ENCODE results near the gene FGF22. TPM values are rescaled to one million over a fixed set of nuclear protein-coding genes. Genes with fewer than 3 reads are reported as not detected.
"Not testable (repeated sequence)": the region's sequence is repeated elsewhere in the genome, so short reads cannot be mapped to it uniquely, and the experiment has no call there.

The FGF22 gene
- total RNA-seq, 1 experiment from 2014 or later = 0.36 TPM

DNA sequence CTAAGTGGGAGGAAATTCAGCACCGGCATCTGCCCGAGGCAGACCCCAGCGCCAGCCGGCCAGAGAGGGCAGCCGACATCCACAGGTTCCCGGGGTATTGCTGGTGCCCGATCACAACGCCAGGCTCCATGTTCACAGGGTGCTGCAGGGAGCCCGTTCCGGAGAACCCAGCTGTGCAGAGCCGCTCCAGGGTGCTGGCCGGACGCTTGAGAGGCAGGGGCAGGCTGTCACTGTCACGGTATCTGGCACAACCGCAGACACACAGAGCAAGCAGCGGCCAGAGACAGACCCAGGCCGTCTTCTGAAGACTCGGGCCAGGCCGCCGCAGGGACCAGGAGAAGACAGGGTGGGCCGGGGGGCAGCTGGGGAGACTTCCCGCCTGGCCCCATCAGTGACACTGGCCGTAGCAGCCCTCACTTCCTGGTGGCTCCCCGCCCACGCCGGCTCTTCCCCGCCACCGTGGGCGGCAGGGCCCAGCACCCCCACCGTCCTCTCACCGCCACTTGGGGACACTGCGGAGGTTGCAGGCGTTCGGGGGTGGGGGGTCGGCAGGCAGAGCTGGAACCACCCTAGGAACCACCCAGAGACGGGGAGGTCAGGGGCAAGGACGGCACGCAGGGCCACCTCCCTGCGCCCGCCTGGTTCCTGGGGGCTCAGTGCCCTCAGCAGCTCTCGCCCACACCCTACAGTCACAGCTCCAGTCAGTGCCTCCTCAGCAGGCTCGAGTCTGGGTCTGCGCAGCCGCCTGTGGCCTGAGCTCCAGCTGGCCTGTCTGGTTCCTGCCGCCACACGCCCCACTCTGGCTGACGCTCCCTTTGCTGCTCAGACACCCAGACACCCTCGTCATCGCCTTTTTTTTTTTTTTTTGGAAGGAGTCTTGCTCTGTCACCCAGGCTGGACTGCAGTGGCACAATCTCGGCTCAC lies 19.5 kb downstream of the FGF22 start:
- peak; percentile 47 for DNase-seq (ENCODE audit: low spot score)

DNA sequence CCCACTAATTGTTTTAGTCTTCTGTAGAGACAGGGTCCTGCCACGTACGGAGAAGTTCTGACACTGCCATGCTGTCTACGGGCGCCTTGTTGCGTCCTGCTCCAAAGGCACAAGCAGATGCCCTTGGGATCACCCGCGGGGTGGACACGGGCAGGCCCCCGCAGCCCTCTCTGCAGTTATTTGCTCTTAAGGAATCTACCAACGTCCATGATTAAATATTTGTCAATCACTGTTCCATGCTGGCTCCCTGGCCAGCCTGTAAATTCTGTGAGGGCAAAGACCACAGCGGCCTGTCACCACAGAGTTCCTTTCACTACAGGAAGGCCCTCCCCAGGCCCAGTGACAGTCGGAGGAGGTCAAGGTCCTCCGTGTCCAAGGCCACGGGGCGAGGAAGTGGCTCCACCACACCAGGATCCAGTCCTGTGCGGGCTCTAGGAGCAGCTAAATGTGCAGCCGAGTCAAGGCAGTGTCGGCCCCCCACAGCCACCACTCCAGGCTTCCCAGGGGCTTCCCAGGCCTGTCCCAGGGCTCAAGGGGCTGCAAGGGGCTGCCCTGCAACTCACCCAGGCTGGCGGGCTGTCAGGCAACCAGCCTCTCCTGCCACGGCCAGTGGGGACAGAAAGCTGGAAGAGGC lies 21.2 kb downstream of the FGF22 start:
- peak; percentile 13 for DNase-seq (ENCODE audit: low spot score)

DNA sequence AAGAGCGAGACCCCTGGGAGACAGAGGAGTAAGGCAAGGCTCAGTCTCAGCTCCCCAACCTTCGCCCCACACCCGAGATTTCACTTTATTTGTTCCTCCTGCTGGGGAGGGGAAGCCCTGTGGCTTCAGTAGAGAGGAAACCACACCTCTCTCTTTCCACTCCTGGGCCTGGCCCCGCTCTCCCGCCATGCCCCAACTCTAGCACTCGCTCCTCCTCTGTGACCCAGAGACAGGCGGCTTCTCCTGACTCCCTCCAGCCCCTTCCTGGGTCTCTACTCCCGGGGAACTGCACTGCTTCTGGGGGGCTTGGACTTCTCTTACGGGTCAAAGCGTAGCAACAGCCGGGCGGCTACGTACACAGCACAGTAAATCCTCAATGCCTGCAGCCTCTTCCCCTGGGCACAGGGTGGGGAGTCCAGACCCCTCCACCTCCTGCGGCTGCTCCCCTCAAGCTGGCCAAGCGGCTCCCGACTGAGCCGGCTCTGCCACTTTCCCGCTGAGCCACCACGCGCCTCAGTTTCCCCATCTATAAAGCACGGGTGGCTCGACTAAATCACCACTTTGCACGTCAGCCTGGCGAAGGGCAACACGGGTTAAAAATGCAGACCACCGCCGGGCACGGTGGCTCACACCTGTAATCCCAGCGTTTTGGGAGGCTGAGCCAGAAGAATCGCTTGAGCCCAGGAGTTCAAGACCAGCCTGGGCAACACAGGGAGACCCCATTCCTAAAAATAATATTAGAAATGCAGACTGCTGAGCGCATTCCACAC lies 21.9 kb downstream of the FGF22 start:
- DNase-seq (ENCODE audit: low spot score) = no peak

DNA sequence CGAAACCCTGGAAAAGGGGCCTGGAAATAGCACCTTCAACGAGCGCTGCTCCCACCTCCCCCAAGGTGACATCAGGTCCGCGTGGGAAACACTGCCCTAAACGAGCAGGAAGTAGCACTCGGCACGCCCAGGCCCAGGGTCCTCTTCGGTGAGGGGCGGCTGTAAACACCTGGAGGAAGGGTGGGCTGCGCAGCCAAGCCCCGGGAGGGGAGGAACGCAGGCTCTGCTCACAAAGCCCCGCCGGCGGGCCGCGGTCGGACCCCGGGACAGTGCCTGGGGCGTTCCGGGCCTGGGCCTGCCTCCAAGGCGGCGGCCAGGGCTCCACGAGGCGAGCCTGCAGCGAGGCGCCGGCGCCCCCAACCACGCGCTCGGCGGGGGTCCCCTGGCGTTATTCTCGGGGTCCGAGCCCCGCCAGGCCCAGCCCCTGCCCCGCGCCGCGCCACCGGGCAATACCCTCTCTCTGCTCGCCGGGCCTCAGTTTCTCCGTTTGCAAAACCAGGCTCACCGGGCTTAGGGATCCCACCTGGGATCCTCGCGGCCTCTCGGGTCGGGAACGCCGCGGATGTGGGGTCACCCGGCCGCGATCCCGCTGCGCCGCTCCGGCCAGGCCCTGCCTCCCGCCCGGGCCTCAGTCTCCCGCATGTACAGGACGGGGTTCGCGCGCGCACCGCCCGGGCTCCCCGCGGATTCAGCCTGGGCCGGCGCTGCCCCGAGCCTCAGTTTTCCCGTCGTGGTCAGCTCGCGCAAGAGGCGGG lies 22.7 kb downstream of the FGF22 start:
- peak; percentile 38 for DNase-seq (ENCODE audit: low spot score)

DNA sequence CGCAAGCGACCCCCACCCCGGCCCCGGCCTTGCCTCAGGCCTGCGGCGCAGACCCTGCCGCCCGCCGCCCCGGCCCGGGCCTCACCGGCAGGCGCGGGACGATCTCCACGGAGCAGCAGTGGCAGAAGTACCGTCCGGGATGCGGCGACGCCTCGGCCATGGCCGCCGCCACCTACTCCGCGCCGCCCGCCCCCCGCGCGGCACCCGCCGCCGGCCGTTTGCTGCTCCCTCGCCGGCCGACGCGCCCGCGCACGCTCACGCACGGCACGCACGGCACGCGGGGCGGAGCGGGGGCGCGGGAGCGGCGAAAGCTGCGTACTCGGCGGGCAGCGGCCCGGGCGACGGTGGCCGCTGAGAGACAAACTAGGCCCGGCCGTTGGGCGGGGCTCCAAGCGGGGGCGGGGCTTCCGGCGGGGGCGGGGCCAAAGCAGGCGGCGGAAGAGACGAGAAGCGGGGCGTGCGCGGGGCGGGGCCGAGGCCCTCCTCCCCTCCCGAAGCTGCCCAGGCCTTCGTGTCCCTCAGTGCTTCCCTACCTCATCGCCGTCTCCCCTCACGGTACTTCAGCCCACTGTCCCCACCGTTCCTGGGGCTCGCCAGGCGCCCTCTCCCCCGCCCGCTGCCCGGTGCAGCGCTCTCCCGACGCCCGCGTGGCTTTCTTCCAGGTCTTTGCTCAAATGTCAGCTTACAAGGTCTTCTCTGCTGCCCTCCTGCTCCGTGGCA lies 23.4 kb downstream of the FGF22 start, which contains the start of gene RNF126:
RNF126 (minus strand) TSS at position 253 of the 720 bp plus-strand sequence; CDS start at position 160, 93 bp downstream.
- peak; percentile 81 for DNase-seq (ENCODE audit: low spot score)

DNA sequence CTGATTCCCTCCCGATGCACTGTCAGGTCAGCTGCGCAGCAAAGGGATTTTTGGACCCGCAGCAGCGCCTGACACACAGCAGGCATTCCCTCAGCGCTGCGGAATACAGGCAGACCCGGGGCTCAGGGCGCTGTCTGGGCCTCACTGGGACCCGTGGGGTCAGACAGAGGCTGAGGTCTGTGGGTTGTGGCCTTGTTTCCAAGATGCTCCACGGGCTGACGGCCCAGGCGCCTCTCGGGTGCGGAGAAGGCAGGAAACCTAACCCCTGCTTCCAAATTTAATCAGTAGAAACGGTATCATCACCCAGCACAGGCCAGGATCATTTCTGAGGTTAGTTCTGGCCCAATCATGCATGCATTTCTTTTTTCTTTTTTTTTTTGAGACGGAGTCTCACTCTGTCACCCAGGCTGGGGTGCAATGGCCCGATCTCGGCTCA lies 24.0 kb downstream of the FGF22 start:
- DNase-seq (ENCODE audit: low spot score) = no peak

DNA sequence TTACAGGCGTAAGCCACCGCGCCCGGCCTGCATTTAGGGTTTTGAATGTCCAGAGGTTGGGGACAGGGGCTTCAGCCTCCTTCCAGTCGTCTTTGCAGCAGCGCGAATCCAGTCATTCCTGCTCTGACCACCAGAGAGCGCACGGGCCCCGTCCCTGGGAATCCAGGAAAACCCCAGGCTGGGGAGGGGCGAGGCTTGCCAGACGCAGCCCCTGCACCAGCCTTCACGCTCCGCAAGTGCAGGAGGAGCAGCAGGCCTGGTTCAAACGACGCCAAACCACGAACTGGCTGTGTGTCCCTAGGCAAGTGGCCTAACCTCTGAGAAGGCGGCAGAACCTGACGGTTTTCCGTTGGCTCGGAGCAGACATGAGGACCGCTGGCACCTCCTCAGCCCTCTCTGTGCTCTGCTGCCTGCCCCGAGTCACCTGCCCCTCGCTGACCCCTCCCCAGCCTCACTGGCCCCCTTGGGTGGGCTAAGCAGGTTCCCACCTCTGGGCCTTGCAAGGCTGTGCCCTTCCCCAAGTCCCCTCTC lies 25.3 kb downstream of the FGF22 start:
- DNase-seq (ENCODE audit: low spot score) = peak; percentile 71

DNA sequence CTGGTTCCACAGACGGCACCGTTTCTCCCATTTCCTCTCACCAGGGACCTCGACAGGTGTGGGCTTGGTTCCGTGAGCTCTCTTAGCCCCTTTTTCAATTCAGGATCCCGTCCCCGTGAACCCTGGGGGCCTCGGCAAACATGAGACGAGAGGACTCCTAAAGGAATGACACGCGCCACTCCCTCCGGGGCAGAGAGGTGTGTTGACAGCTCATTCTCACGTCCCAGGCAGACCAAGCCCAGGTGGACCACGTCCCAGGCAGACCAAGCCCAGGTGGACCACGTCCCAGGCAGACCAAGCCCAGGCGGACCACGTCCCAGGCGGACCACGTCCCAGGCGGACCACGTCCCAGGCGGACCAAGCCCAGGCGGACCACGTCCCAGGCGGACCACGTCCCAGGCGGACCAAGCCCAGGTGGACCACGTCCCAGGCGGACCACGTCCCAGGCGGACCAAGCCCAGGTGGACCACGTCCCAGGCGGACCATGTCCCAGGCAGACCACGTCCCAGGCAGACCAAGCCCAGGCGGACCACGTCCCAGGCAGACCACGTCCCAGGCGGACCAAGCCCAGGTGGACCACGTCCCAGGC lies 27.4 kb downstream of the FGF22 start:
- DNase-seq (ENCODE audit: low spot score) = not testable (repeated sequence)

DNA sequence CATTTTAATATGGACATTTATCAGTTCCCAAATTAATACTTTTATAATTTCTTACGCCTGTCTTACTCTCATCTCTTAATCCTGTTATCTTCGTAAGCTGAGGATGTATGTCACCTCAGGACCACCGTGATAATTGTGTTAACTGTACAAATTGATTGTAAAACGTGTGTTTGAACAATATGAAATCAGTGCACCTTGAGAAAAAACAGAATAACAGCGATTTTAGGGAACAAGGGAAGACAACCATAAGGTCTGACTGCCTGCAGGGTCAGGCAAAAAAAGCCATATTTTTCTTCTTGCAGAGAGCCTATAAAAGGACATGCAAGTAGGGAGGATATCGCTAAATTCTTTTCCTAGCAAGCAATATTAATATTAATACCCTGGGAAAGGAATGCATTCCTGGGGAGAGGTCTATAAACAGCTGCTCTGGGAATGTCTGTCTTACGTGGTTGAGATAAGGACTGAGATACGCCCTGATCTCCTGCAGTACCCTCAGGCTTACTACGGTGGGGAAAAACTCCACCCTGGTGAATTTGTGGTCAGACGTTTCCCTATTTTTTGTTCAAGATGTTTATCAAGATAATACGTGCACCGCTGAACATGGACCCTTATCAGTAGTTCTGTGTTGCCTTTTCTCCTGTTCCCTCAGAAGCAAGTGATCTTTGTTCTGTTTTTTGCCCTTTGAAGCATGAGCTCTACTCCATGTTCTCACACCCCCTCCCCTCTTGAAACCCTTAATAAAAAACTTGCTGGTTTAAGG lies 29.2 kb downstream of the FGF22 start:
- not testable (repeated sequence) for DNase-seq (ENCODE audit: low spot score)

DNA sequence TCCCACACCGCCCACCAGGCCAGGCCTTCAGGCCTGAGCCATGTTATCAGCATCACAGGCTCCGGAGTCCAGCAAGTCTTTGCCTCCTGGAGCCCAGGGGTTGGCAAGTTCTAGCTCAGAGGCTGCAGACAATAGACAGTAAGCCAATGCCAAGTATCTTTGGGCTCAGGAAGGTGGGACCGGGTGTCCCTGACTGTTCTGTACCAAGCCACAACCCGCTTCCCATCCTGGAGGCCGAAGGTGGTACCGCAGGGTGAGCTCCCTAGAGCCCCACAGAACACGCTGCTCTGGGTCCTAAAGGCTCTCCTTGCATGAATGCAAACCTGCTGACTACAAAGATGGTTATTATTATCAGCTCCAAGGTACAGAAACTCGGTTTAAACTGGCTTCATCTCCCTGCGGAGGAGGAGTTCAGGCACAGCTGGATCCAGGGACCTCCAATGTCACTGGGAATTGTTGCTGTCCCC lies 31.0 kb downstream of the FGF22 start:
- no peak for DNase-seq (ENCODE audit: low spot score)

DNA sequence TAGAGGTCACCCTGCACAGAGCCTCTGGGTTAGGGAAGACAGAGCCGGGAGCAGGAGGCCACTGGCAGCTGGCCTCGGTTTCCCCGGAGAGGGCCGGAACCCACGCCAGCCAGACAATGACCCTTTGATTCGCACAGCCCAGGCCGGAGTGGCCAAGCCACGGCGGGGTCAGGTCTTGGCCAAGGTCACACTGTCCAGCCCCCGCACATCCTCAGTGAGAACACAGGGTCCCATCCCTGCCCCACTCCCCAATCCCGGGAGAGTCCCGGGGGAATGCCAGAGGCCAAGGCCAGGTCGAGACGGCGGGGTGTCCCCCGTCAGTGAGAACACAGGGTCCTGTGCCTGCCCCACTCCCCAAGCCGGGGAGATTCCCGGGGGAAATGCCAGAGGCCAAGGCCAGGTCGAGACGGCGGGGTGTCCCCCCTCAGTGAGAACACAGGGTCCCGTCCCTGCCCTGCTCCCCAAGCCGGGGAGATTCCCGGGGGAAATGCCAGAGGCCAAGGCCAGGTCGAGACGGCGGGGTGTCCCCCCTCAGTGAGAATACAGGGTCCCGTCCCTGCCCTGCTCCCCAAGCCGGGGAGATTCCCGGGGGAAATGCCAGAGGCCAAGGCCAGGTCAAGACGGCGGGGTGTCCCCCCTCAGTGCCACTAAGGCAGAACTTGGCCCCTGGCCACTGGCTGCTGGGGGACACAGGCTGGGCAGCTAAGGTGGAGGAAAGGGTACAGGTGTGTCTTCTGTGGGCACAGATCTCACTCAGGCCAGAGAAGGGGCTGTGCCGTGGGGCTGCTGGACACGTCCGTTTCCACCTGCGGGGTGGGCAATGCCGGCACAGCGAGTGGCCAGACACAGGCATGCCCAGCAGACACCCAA lies 34.8 kb downstream of the FGF22 start:
- DNase-seq (ENCODE audit: low spot score) = no peak

DNA sequence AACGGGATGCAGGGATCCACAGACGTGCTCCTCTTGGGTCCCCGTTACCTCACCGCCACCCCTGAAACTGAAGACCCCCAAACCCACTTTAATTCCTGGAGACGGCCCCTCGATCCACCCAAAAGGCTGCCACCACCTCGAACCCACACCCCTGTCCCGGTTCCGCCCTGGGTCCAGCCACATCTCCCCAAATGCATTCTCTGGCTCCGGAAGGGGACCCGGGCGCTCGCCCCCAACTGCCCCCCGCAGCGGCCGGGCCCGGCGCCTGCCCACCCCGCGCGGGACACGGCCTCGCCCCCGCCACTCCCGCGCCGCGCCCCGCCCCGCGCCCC lies 36.3 kb downstream of the FGF22 start:
- DNase-seq (ENCODE audit: low spot score) = no peak

DNA sequence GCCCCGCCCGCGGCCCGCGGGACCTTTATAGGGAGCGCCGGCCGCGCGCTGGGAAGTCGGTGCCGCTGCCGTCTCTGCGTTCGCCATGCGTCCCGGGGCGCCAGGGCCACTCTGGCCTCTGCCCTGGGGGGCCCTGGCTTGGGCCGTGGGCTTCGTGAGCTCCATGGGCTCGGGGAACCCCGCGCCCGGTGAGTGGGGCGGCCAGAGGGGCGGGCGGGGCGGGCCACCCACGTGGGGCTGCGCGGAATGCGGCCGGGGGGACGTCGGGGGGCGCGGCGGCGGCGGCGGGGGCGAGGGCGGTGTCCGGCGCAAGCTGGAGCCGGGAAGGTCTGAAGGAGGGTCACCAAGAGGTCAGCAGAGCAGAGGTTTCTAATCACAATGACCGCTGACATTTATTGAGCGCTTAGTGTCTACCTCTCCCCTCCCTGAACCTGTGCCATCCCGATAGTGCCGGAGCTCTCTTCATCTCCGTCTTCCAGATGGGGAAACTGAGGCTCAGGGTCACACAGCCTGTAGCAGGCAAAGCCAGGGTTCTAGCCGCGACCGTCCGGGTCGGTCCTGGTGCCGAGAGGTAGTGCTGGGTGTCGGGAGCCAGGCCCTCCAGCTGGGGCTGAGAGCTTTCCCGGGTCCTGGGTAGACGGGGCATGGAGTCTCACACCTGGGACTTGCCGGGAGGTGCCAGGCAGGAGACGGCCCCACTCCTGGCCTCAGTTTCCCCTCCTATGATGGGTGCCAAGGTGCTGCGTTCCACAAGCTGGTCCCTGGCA lies 36.8 kb downstream of the FGF22 start, which contains the start of gene FSTL3:
FSTL3 (plus strand) TSS at position 54 of the 767 bp plus-strand sequence; CDS start at position 86, 32 bp downstream.
- no peak for DNase-seq (ENCODE audit: low spot score)

DNA sequence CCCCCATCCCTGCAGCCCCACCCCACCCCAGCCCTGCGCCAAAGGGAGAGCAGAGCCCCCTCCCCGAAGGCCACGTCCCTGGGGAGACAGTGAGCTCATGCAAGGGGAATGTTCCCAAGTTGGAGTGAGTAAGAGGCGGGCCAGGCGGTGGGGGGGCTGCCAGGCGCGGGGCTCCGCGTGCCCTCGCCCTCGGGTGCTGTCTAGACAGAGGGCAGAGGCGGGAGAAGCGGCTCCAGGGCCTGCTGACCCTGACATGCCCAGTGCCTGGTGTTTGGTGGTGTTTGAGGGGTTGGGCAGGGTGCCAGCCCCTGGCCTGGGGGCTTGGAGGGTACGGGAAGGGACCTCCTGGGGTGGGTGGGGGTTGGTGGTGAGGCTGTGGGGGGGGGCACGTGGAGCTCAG lies 37.5 kb downstream of the FGF22 start:
- no peak for DNase-seq (ENCODE audit: low spot score)

DNA sequence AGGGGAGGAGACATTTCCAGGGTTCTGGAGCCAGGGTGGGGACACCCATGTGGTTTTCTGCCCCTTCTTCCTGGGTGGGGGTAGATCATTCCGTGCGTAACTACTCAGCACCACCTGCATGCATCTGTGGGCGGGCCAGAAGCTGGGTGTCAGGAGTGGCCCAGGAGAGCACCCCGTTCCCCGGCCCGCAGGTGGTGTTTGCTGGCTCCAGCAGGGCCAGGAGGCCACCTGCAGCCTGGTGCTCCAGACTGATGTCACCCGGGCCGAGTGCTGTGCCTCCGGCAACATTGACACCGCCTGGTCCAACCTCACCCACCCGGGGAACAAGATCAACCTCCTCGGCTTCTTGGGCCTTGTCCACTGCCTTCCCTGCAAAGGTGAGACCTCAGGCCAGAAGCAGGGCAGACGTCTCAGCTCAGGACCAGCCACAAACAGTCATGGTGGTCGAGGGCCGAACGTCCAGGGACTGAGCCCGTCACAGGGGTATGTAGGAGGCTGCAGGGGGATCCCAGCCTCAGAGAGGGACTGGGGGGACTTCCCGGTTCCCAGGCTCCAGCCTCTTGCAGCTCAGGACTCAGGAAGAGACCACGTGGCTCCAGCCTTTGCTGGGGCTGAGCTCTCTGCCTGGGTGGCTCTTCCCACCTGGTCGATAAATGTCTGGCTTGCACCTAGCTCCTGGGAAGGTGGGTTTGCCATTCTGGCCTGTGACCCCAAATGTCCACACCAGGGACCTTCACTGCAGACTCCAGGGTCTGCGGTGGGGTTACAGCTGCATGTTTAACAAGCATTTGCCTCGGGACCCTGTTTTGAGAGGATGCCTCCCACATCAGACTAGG lies 38.1 kb downstream of the FGF22 start:
- peak; percentile 19 for DNase-seq (ENCODE audit: low spot score)

DNA sequence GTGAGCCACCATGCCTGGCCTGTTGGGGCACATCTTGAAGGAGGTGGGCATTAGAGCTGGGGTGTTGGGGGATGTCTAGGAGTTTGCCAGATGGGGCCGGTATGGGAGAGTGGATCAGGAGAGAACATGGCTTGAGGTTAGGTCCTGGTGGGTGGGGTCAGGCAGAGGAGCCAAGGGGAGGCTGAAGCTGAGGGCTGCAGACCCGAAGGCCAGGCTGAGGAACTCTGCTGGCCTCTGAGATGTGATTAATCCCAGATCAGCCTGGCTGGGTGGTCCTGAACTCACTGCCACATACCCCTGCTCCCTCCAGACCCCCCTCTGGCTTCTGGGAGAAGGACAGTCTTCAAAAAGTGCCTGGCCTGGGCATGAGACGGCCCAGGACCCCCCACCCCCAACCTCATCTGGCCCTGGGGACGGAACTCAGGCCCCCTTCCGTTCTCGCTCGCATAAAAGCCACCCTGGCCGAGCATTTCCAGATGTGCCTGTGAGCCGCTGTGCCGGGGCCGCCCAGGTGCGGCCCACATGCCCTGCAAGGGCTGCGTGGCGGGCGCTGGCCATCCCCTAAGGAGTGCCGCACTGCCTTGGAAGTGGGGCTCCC lies 39.2 kb downstream of the FGF22 start:
- DNase-seq (ENCODE audit: low spot score) = no peak

Data from HT-29 (cell line).